ENCODE results near the gene PEAK1. TPM values are rescaled to one million over a fixed set of nuclear protein-coding genes. Genes with fewer than 3 reads are reported as not detected.

The PEAK1 gene
- total RNA-seq, 2 experiments from 2014 or later, result 9.2 to 11.0 TPM

DNA sequence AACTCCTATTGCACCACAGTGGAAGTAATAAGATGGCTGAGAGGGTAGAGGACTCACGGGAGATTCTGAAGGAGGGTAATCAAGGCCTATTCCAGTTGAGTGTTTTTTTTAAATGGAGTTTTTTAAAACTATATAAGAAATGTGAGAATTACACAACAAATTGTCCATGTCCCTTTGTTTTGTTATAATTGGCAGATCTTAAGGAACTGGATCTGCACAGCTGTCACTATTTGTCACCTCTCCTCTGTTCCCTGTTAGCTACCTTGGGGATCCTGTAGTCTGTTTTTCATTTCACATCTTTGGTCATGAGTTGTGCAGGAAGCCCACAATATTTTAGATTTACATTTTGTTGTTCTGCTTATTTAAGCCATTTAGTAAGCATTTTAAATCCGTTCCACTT is 271.7 kb downstream of the PEAK1 start:
- POLR2A ChIA-PET, result no interaction called here
- Mint-ChIP-seq H3K4me3 (no peak overlapping the region), H3K9me3 (peaks cover under 1% of the 10 kb centered on the region), H3K27ac (no peak overlapping the region), H3K4me1 (ENCODE audit: low read depth) (no peaks in the 10 kb centered on the region), H3K27me3 (no peaks in the 10 kb centered on the region), H3K36me3 (ENCODE audit: low read depth) (peaks cover 6% of the 10 kb centered on the region)
- Histone ChIP-seq H3K27me3 (ENCODE audit: control insufficient read depth in 1 of 2, insufficient read depth in 2 of 2, low read length in 2 of 2) (no peaks in the 10 kb centered on the region), H3K27ac (ENCODE audit: low read depth in 1 of 2, low read length in 2 of 2) (no peak overlapping the region), H3K4me3 (ENCODE audit: low read length) (no peak overlapping the region), H3K9me3 (ENCODE audit: control insufficient read depth in 1 of 2, insufficient read depth in 1 of 2, low read length in 2 of 2) (no peaks in the 10 kb centered on the region), H3K36me3 (ENCODE audit: insufficient read depth, low read length) (no peaks in the 10 kb centered on the region), H3K4me1 (ENCODE audit: insufficient read depth, low read length) (no peaks in the 10 kb centered on the region)
- CTCF ChIA-PET, result no interaction called here
- no peak for TF ChIP-seq CTCF (IDR thresholded peaks at IDR 0.05)
- intact Hi-C loops (cut with DNase I, micrococcal nuclease), result no loop called here
- no peak for ATAC-seq (ENCODE audit: poor library complexity)
- DNase-seq, result no peak

DNA sequence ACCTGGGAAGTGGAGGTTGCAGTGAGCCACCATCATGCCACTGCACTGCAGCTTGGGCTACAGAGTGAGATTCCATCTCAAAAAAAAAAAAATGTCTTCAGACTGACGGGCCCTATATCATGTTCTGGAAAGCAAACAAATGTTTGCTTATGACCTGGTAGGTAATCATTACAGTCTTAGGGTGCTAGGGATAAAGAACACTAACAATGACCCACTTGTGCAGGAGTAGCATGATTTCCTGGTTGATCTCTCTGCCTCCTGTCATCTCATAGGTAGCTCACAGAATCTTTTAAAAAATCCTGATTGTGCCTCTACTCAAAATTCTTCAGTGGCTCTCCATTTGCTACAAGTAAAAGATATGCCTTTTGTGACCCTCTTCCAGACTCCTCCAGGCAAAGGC is 274.5 kb downstream of the PEAK1 start:
- Histone ChIP-seq H3K36me3 (ENCODE audit: insufficient read depth, low read length) (no peaks in the 10 kb centered on the region), H3K27ac (ENCODE audit: low read depth in 1 of 2, low read length in 2 of 2) (no peak overlapping the region), H3K9me3 (ENCODE audit: control insufficient read depth in 1 of 2, insufficient read depth in 1 of 2, low read length in 2 of 2) (peaks cover 5% of the 10 kb centered on the region in 2 experiments), H3K27me3 (ENCODE audit: control insufficient read depth in 1 of 2, insufficient read depth in 2 of 2, low read length in 2 of 2) (no peaks in the 10 kb centered on the region), H3K4me1 (ENCODE audit: insufficient read depth, low read length) (no peaks in the 10 kb centered on the region), H3K4me3 (ENCODE audit: low read length) (no peak overlapping the region)
- Mint-ChIP-seq H3K4me1 (ENCODE audit: low read depth) (no peaks in the 10 kb centered on the region), H3K9me3 (peaks cover 8% of the 10 kb centered on the region), H3K27me3 (no peaks in the 10 kb centered on the region), H3K4me3 (no peak overlapping the region), H3K36me3 (ENCODE audit: low read depth) (peaks cover 28% of the 10 kb centered on the region), H3K27ac (no peak overlapping the region)
- TF ChIP-seq CTCF (IDR thresholded peaks at IDR 0.05), result no peak
- ChIA-PET CTCF (no interaction called here), POLR2A (no interaction called here)
- intact Hi-C loops (cut with DNase I, micrococcal nuclease), result no loop called here
- DNase-seq (no peak), ATAC-seq (ENCODE audit: poor library complexity) (no peak)

GRCh38 chr15:77144492-77145070 is 275.3 kb downstream of the PEAK1 start:
- no peaks in the 10 kb centered on the region for H3K4me1 Mint-ChIP-seq (ENCODE audit: low read depth)
- no peak overlapping the region for H3K27ac ChIP-seq (ENCODE audit: low read depth in 1 of 2, low read length in 2 of 2)
- H3K9me3 Mint-ChIP-seq, result peaks cover 14% of the 10 kb centered on the region
- intact Hi-C loops (cut with DNase I, micrococcal nuclease), result no loop called here
- peaks cover 5 to 9% of the 10 kb centered on the region in 2 experiments for H3K9me3 ChIP-seq (ENCODE audit: control insufficient read depth in 1 of 2, insufficient read depth in 1 of 2, low read length in 2 of 2)
- DNase-seq, result no peak
- no peak overlapping the region for H3K27ac Mint-ChIP-seq
- H3K4me1 ChIP-seq (ENCODE audit: insufficient read depth, low read length), result no peaks in the 10 kb centered on the region
- CTCF ChIA-PET, result no interaction called here
- POLR2A ChIA-PET, result no interaction called here
- no peak overlapping the region for H3K4me3 Mint-ChIP-seq
- no peak for TF ChIP-seq CTCF (IDR thresholded peaks at IDR 0.05)
- H3K36me3 Mint-ChIP-seq (ENCODE audit: low read depth), result peaks cover 28% of the 10 kb centered on the region
- no peak for ATAC-seq (ENCODE audit: poor library complexity)
- no peak overlapping the region for H3K4me3 ChIP-seq (ENCODE audit: low read length)
- no peaks in the 10 kb centered on the region for H3K36me3 ChIP-seq (ENCODE audit: insufficient read depth, low read length)
- no peaks in the 10 kb centered on the region for H3K27me3 ChIP-seq (ENCODE audit: control insufficient read depth in 1 of 2, insufficient read depth in 2 of 2, low read length in 2 of 2)
- H3K27me3 Mint-ChIP-seq, result no peaks in the 10 kb centered on the region

Data from CD4-positive, alpha-beta T cell (primary cell).